Coronary artery (tissue), 2 donors: ENCODE measurements around the gene PDZD11.

Experiments used
- DNase-seq: peaks from one replicate; pipeline ENCODE4 v3.0.0-alpha.2; 2017; ENCODE audit warnings: low spot score
- H3K27ac ChIP-seq, 2 donors: fragments of 200-600 bp; sonication (generic); one replicate each; pipeline ENCODE4 v1.5.1; 2016 to 2019
- H3K4me3 ChIP-seq: fragments of 200-600 bp; sonication (generic); 2 replicates; pipeline ENCODE4 v1.5.1; 2016; ENCODE audit warnings: mild to moderate bottlenecking, moderate library complexity
- TF ChIP-seq, protein P1 (sequence below): fragments of 200-600 bp; sonication (generic); IDR thresholded peaks from one replicate; pipeline ENCODE4 v1.5.1; 2019; ENCODE audit warnings: antibody characterized with exemption

PDZD11 gene

DNA sequence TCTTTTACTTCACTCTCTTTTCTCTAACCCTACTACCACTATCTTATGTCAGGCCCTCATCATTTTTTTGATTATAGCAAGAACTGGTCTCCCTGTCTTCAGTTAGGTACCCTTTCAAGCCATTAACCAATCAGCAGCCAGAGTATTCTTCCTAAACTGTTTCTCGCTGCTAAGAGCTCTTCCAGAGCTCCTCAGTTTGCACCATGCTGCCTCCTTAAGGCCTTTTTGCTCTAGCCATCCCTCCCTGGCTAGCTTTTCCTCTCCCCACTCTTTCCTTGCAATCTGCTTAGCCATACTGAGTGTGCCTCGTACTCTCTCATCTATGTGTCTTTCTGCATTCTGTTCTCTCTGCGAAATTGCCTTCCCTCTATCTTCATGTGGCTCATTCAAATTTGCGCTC lies 33.1 kb upstream of the PDZD11 start:
- DNase-seq, result no peak
- Histone ChIP-seq H3K27ac (no peak overlapping the region), H3K4me3 (no peak overlapping the region)
- TF ChIP-seq, protein P1, sequence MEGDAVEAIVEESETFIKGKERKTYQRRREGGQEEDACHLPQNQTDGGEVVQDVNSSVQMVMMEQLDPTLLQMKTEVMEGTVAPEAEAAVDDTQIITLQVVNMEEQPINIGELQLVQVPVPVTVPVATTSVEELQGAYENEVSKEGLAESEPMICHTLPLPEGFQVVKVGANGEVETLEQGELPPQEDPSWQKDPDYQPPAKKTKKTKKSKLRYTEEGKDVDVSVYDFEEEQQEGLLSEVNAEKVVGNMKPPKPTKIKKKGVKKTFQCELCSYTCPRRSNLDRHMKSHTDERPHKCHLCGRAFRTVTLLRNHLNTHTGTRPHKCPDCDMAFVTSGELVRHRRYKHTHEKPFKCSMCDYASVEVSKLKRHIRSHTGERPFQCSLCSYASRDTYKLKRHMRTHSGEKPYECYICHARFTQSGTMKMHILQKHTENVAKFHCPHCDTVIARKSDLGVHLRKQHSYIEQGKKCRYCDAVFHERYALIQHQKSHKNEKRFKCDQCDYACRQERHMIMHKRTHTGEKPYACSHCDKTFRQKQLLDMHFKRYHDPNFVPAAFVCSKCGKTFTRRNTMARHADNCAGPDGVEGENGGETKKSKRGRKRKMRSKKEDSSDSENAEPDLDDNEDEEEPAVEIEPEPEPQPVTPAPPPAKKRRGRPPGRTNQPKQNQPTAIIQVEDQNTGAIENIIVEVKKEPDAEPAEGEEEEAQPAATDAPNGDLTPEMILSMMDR, result no peak

DNA sequence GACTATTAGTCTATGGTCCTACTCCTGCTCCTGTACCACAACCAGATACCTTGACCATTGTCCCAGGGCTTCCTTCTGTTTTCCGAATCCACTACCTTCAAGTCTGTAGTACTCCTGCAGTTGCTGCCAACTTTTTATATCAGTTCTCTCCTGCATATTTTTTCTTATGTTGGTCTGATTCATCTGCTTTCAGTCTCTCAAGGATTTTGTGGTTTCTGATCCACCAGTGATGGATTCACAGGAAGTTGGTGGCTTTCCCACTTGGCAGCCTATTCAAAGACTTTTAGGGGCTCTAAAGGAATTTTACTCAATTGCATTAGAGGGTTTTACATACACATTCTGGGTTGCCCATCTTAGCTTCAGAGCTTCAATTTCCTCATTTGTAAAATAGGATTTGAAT lies 23.8 kb upstream of the PDZD11 start:
- TF ChIP-seq, protein P1, result no peak
- Histone ChIP-seq H3K27ac (no peak overlapping the region), H3K4me3 (no peak overlapping the region)
- DNase-seq, result no peak

DNA sequence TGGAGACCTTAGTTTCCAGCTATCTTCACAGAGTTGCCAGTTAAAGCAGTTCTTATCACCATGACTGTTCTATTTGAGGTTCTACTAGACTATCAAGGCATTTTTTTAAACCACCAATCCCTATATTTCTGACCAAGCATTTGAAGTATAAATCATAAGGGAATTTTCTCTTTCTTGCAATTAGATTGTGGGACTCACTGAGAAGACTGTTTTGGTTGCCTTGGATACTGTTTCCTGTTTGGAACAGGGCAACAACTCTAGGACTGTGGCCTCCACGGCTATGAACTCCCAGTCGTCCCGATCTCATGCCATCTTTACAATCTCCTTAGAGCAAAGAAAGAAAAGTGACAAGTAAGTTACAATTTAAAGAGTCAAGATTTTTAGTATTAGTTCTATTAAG lies 12.0 kb upstream of the PDZD11 start:
- Histone ChIP-seq H3K27ac (no peak overlapping the region), H3K4me3 (no peak overlapping the region)
- TF ChIP-seq, protein P1, result no peak
- no peak for DNase-seq

DNA sequence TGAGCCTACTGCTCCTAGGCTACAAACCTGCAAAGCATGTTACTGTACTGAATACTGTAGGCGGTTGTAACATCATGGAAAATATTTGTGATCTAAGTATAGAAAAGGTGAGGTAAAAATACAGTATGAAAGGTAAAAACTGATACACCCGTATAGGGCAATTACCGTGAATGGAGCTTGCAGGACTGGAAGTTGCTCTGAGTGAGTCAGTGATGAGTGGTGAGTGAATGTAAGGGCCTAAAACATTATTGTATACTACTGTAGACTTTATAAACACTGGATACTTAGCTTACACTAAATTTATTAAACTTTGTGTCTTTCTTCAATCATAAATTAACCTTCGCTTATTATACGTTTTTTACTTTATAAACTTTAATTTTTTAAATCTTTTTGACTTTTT lies 3.9 kb upstream of the PDZD11 start:
- H3K27ac ChIP-seq, result no peak overlapping the region
- H3K4me3 ChIP-seq, result no peak overlapping the region
- DNase-seq, result no peak
- TF ChIP-seq, protein P1, result no peak

DNA sequence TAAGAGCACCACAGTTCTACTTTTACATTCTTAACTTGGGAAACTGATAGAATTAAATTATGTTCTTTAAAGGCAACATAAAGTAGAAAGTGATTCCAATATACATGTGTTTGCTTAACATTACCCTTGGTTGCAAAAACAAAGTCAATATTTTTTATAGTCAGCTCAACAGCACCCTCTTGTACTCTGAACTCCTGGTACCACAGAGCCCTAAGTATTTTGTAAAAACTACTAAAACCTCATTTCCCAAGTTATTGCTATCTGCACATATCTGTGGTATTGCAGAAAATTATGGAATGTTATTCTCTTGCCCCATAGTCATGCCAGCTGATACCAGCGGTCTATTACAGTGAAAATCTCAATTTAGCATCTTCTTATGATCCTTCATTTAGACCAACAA lies 3.1 kb upstream of the PDZD11 start:
- no peak overlapping the region for H3K27ac ChIP-seq
- TF ChIP-seq, protein P1, result no peak
- DNase-seq, result no peak
- H3K4me3 ChIP-seq, result no peak overlapping the region

DNA sequence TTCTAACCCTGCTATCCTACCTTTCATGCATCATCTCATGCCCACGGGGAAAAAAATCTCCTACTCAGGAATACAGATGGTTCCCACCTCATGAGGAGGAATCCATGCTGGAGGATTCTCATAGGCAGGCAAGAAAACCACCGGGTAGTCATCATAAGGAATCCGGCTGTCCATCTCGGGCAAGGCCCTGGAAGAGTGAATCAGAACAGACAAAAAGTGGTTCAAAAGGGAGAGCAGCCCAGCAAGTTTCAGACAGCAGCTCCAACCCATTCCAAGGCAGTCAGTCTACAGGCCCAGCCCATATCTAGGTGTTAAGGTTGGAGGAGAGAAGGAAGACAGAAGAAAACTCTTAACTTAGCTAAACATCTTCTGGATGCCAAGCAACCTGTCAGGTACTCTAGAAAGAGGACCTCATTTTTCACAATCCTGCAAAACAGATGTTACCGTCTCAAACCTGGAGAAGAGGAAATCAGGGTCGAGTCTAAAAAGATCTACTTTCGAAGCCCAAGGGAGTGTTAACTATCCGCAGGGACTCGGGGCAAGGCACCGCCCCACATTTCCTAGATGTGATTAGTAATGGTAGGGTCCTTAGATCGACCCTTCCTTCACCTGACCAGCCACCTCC lies 447 bp downstream of the PDZD11 start:
- no peak for DNase-seq
- peak overlapping the region in 1 of 2 donors; percentile 84 for H3K27ac ChIP-seq
- peak overlapping the region; percentile 71 for H3K4me3 ChIP-seq
- TF ChIP-seq, protein P1, result no peak

DNA sequence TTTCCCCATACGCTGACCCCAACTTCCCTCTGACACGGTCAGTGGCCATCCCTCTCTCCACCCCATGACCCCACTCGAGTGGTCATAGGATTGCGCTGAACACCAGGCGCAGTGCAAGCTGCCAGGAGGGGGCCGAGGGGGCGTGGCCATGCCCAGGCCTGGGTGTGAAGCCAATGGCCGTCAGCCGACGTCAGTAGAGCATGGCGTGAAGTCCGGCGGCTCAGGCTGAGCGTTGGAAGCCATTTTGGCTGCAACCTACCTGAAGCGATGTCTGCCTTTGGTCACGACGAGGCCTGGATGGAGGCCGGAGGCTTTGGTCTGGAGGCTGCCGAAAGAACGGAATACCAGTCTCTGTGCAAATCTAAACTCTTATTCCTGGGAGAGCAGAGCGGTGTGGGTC lies 7.8 kb downstream of the PDZD11 start, which contains the start of gene RAB41:
TSS of gene RAB41 (plus strand) at position 222 of the 400 bp plus-strand sequence. CDS start at position 268, 46 bp downstream.
- DNase-seq, result no peak
- Histone ChIP-seq H3K27ac (no peak within 1 kb of the TSS), H3K4me3 (no peak within 1 kb of the TSS)
- TF ChIP-seq, protein P1, result no peak
